ENCODE measurements around the gene STH. TPM values are rescaled to one million over a fixed set of nuclear protein-coding genes. Genes with fewer than 3 reads are reported as not detected.

The STH gene
- total and polyA plus RNA-seq, 8 donors, result not detected

- TF ChIP-seq EP300 (IDR thresholded peaks at IDR 0.05) (no peak), POLR2AphosphoS5 (IDR thresholded peaks at IDR 0.05) (no peak), POLR2A (IDR thresholded peaks at IDR 0.05) (no peak)
- TF ChIP-seq, protein P1, sequence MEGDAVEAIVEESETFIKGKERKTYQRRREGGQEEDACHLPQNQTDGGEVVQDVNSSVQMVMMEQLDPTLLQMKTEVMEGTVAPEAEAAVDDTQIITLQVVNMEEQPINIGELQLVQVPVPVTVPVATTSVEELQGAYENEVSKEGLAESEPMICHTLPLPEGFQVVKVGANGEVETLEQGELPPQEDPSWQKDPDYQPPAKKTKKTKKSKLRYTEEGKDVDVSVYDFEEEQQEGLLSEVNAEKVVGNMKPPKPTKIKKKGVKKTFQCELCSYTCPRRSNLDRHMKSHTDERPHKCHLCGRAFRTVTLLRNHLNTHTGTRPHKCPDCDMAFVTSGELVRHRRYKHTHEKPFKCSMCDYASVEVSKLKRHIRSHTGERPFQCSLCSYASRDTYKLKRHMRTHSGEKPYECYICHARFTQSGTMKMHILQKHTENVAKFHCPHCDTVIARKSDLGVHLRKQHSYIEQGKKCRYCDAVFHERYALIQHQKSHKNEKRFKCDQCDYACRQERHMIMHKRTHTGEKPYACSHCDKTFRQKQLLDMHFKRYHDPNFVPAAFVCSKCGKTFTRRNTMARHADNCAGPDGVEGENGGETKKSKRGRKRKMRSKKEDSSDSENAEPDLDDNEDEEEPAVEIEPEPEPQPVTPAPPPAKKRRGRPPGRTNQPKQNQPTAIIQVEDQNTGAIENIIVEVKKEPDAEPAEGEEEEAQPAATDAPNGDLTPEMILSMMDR (IDR thresholded peaks at IDR 0.05), result no peak
- H3K27me3 ChIP-seq, result no peaks in the 10 kb centered on the region
- no peak overlapping the region for H3K4me3 ChIP-seq
- intact Hi-C loops (cut with DNase I; ENCODE audit: low total_unique reads), result no loop called here
- 78 to 82% (median 81%) methylated on average over 14 of the region's 14 CpGs for WGBS, 5 donors
- H3K27ac ChIP-seq, result no peak overlapping the region
- DNase-seq, result no peak
- no peaks in the 10 kb centered on the region for H3K36me3 ChIP-seq
- H3K9me3 ChIP-seq, result no peaks in the 10 kb centered on the region
- no peaks in the 10 kb centered on the region for H3K4me1 ChIP-seq
These were observed 3.3 kb upstream of the STH start for GRCh38 chr17:45995627-45996270.

- no peak overlapping the region for H3K27ac ChIP-seq
- no peaks in the 10 kb centered on the region for H3K9me3 ChIP-seq
- 72 to 84% (median 82%) methylated on average over 31 of the region's 31 CpGs for WGBS, 5 donors
- no peaks in the 10 kb centered on the region for H3K36me3 ChIP-seq
- no peaks in the 10 kb centered on the region for H3K27me3 ChIP-seq
- TF ChIP-seq POLR2AphosphoS5 (IDR thresholded peaks at IDR 0.05) (no peak), EP300 (IDR thresholded peaks at IDR 0.05) (no peak), POLR2A (IDR thresholded peaks at IDR 0.05) (no peak)
- TF ChIP-seq, protein P1 (IDR thresholded peaks at IDR 0.05), result no peak
- no peak overlapping the region for H3K4me3 ChIP-seq
- no peak for DNase-seq
- intact Hi-C loops (cut with DNase I; ENCODE audit: low total_unique reads), result no loop called here
- H3K4me1 ChIP-seq, result no peaks in the 10 kb centered on the region
These were observed 2.6 kb upstream of the STH start for GRCh38 chr17:45996282-45996937.

DNA sequence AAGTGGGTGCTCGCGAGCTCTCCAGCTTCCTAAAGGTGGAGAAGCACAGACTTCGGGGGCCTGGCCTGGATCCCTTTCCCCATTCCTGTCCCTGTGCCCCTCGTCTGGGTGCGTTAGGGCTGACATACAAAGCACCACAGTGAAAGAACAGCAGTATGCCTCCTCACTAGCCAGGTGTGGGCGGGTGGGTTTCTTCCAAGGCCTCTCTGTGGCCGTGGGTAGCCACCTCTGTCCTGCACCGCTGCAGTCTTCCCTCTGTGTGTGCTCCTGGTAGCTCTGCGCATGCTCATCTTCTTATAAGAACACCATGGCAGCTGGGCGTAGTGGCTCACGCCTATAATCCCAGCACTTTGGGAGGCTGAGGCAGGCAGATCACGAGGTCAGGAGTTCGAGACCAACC, 1.9 kb upstream of the STH start:
- Histone ChIP-seq H3K27me3 (no peaks in the 10 kb centered on the region), H3K9me3 (no peaks in the 10 kb centered on the region), H3K27ac (no peak overlapping the region), H3K4me3 (no peak overlapping the region), H3K36me3 (no peaks in the 10 kb centered on the region), H3K4me1 (no peaks in the 10 kb centered on the region)
- no peak for TF ChIP-seq POLR2A (IDR thresholded peaks at IDR 0.05)
- no peak for TF ChIP-seq POLR2AphosphoS5 (IDR thresholded peaks at IDR 0.05)
- intact Hi-C loops (cut with DNase I; ENCODE audit: low total_unique reads), result no loop called here
- no peak for DNase-seq
- WGBS, 5 donors, result 80 to 88% (median 86%) methylated on average over 13 of the region's 13 CpGs

DNA sequence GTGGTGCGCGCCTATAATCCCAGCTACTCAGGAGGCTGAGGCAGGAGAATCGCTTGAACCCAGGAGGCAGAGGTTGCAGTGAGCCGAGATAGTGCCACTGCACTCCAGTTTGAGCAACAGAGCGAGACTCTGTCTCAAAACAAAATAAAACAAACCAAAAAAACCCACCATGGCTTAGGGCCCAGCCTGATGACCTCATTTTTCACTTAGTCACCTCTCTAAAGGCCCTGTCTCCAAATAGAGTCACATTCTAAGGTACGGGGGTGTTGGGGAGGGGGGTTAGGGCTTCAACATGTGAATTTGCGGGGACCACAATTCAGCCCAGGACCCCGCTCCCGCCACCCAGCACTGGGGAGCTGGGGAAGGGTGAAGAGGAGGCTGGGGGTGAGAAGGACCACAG, 1.4 kb upstream of the STH start:
- no peaks in the 10 kb centered on the region for H3K9me3 ChIP-seq
- no peaks in the 10 kb centered on the region for H3K36me3 ChIP-seq
- TF ChIP-seq, protein P1 (IDR thresholded peaks at IDR 0.05), result no peak
- TF ChIP-seq POLR2AphosphoS5 (IDR thresholded peaks at IDR 0.05), result no peak
- TF ChIP-seq POLR2A (IDR thresholded peaks at IDR 0.05), result no peak
- no peak for TF ChIP-seq EP300 (IDR thresholded peaks at IDR 0.05)
- peaks cover 0 to 2% (median under 1%) of the 10 kb centered on the region in 4 donors for H3K4me1 ChIP-seq
- no peaks in the 10 kb centered on the region for H3K27me3 ChIP-seq
- no peak overlapping the region for H3K27ac ChIP-seq
- WGBS, 5 donors, result 81 to 91% (median 87%) methylated on average over 9 of the region's 9 CpGs
- no peak for DNase-seq
- H3K4me3 ChIP-seq, result no peak overlapping the region
- intact Hi-C loops (cut with DNase I; ENCODE audit: low total_unique reads), result no loop called here

DNA sequence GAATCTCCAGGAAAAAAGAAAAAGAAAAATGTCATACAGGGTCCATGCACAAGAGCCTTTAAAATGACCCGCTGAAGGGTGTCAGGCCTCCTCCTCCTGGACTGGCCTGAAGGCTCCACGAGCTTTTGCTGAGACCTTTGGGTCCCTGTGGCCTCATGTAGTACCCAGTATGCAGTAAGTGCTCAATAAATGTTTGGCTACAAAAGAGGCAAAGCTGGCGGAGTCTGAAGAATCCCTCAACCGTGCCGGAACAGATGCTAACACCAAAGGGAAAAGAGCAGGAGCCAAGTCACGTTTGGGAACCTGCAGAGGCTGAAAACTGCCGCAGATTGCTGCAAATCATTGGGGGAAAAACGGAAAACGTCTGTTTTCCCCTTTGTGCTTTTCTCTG, 845 bp downstream of the STH start:
- Histone ChIP-seq H3K27me3 (no peaks in the 10 kb centered on the region), H3K4me3 (no peak overlapping the region), H3K9me3 (no peaks in the 10 kb centered on the region), H3K27ac (no peak overlapping the region), H3K4me1 (peaks cover 7 to 24% (median 19%) of the 10 kb centered on the region in 4 donors), H3K36me3 (no peaks in the 10 kb centered on the region)
- DNase-seq, result no peak
- intact Hi-C loops (cut with DNase I; ENCODE audit: low total_unique reads), result no loop called here
- 77 to 87% (median 82%) methylated on average over 9 of the region's 9 CpGs for WGBS, 5 donors
- TF ChIP-seq POLR2A (IDR thresholded peaks at IDR 0.05) (no peak), POLR2AphosphoS5 (IDR thresholded peaks at IDR 0.05) (no peak), EP300 (IDR thresholded peaks at IDR 0.05) (no peak)
- TF ChIP-seq, protein P1 (IDR thresholded peaks at IDR 0.05), result no peak
